CD4-positive, alpha-beta T cell treated with Interleukin-12 subunit alpha and Interleukin-12 subunit beta, for 1 hour (primary cell): ENCODE measurements around the gene KRT33B.
"Not testable (repeated sequence)": the region's sequence is repeated elsewhere in the genome, so short reads cannot be mapped to it uniquely, and the experiment has no call there.

ENCODE experiments used
- DNase-seq: peaks from one replicate; pipeline ENCODE4 v3.0.0-alpha.2; 2020

The KRT33B gene

DNA sequence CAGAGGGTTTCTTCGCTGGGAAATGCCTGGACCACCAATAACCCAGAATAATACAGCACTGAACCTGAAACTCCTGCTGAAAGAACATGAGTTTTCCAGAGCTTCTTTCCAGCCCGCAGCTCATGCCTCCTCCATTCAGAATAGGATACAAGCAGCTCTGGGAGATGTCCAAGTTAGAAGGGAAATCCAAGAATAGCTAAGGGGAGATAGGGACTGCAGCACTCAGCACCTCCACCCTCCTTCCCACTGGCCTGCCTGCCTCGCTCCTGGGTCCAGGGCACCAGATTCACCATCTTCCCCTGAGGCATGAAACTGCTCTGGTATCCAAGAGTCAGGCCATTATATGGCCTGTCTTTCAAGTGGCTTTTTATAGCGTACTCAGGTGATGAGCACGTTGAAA is 23.7 kb upstream of the KRT33B start:
- DNase-seq = no peak

DNA sequence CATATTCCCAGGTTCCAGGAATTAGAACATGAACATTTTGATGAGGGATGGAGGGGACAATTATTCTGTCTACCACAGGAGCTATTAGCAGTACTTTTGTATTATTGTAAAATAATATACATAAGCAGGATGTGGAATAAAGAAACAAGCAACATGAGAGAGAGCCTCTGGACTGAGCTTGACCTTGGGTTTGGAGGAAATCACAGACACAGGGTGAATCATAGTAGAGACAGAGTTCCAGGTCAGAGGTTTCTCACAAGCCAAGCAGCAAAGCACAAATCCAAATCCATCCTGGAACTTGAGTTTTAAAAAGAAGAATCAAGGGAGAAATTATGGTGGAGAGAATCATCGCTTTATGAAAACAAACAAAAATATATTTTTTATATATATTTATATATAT is 22.7 kb upstream of the KRT33B start:
- no peak for DNase-seq

DNA sequence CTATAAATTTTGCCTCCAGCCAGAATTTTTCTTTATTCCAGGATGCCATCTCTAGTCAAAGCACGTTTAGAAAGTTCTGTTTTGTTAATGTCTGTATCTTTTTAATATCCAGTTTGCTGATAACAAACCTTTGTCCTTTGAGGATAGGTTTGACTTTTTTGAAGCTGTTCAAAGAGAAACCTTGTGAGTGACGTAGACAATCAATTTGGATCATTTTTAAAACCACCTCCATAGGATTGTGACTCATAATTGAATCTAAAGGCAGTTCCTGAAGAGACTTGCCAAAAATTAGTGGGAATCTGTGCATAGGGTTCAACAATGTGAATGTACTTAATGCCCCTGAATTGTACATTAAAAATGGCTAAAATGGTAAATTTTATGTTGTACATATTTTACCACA is 21.9 kb upstream of the KRT33B start:
- no peak for DNase-seq

DNA sequence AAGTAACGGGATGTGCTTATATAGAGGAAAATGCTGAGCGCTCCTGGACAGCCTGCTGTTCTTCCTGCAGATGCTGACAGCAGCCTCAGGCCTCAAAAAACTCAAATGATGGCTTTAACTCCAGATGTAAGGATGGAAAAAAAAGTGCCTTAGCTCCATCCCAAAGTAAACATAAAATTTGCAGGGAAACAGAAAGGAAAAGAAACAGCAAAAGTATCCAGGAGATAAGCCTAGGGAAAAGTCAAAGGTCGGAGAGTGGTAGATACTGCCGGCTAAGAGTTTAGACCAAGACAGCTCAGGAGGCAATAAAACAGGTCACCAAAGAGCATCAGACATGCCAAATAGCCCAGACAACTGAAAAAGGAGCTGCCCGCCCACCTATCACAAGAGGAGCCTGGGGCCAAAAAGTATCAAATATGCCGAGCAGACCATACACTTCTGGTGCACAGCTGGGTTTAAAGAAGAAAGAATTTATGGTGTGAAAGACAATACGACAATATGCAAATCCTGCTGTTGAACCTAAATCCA is 20.9 kb upstream of the KRT33B start:
- no peak for DNase-seq

DNA sequence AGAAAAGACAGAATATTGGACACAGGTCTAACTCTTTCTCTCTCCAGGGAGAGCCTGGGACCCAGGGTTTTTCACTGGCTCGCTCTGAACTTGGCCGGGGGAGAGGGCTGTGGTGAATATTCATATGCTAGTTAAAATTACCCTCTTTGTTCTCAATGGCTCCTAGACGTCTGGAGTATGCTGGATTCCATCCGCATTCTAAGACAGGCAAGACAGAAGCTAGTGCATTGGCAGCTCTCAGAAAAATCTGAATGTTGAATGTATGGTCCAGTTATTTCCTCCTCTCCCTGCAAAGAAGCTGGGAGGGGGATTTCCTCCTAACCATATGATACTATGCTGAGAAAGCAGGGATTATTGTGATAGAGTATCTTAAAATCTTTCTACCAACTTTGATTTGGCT is 18.1 kb upstream of the KRT33B start:
- no peak for DNase-seq

- no peak for DNase-seq
These were observed 16.6 kb upstream of the KRT33B start for GRCh38 chr17:41386227-41386626.

DNA sequence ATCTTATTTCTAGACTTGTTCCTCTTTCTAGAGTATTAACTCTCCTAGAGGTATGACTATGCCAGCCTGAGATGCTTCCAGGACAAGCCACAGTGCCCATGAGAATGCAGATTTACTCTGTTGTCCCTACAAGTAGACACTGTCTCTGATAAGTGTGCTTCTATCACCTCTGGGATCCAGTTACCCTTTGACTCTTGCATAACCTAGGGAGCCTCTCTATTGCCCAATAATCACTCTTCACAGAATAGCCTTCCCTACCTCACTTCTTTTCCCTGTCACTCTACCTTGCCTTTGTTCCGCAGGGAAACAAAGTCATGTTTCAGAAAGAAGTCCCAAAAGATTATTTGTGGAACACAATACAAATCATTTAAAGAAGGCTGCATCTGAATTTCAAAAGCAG is 14.1 kb upstream of the KRT33B start:
- no peak for DNase-seq

- DNase-seq = no peak
These were observed 12.8 kb upstream of the KRT33B start for GRCh38 chr17:41382394-41382793.

DNA sequence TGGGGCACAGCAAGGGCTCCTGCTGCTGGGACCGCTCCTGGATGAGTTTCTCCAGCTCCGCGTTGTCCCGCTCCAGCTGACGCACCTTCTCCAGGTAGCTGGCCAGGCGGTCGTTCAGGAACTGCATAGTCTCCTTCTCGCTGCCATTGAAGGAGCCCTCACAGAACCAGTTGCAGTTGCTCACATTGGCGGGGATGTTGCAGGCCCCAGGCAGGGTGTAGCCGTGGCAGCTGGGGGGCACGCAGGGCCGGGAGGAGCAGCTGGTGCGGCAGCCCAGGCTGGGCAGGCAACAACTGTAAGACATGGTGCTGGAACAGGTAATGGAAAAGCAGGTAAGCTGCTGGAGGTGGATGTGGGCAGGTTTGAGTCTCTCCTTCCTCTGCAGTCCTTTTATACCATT is 12.3 kb upstream of the KRT33B start, which contains the start of gene KRT34:
Gene KRT34 (minus strand): TSS at position 364 of the 400 bp plus-strand sequence. CDS start 60 bp downstream, at position 304.
- DNase-seq = not testable (repeated sequence)

DNA sequence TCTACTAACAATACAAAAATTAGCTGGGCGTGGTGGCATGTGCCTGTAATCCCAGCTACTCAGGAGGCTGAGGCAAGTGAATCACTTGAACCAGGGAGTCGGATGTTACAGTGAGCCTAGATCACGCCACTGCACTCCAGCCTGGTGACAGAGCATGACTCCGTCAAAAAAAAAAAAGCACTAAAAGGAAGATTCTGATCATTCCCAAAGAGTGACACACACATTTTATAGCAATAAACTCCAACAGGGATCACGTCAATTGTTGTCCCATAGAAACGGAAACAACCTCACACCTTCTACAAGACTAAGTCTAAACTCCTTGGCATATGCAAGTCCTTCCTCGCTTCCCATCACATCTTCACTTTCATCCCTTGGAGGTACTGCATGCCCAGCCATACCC is 10.5 kb upstream of the KRT33B start:
- DNase-seq = not testable (repeated sequence)

GRCh38 chr17:41377546-41377945 is 7.9 kb upstream of the KRT33B start:
- no peak for DNase-seq

DNA sequence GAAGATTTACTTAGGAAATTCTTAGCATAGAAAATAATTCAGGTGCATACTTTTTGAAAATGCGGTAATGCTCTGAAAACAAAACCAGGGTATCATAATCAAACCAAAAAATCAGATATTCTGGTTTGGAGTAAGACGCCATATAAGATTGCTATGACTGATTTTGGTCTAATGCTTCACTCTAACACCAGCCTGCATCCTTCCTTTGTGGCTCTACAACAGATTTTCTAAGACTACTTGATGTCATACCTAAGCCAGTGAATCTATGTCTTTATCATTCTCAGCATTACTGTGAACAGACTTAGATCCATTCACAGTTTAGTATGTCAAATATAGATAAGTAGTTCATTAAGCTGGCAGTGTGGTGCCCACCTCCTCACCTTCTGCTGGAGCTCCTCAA is 590 bp downstream of the KRT33B start:
- DNase-seq = no peak

- no peak for DNase-seq
These were observed 2.1 kb downstream of the KRT33B start for GRCh38 chr17:41367426-41368075.

DNA sequence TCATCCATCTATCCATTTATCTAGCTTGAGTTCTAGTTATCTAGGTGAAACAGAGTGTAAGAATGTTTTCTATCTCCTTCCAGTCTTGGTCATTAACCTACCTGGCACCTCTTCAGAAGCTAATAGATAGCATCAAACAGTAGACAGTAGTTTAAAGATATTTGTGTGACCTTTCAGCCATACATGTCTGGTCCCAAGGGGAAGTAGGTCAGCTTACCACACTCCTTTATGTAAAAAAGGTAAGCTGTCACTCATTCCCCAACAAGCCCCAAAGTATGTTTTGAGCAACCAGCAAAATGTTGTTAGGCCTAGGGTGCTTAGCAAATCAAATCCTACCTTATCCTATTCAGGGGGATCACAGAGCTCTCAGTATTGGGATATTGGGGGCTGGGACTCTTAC is 3.5 kb downstream of the KRT33B start:
- DNase-seq = no peak

DNA sequence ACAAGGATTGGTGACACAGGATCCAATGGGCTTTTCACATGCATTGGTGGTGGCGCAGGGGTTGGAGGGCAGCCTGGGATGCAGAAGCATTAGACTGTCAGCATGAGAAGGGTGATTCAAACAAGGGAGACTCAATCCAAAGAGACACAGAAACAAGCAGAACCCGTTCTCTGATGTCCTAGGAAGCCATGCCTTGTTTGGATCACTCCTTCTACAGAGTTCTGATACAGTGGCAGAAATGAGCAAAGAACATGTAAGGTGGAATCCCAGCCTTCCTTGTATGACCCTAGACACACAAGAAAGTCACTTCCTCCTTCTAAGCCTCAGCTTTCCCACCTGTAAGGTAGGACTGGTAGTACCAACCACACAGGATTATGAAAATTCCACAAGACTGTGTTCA is 5.7 kb downstream of the KRT33B start:
- no peak for DNase-seq

- no peak for DNase-seq
These were observed 9.2 kb downstream of the KRT33B start for GRCh38 chr17:41360296-41360995.

DNA sequence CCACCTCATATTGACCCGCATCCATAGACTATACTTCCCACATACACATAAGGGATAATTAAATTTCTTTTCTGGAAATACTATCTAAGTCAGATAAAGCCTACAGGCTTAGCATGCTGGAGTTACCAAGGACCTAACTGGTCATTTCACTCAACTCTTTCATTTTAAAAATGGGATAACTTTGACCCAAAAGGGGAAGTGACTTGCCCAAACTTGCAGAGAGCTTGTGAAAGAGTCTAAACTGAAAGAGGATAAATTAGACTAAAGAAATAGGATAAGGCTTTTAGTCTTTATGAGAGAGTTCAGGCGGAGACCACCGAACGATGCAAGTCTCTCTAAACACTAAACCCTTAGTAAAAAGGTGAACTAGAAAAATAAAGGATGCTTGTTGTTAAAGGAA is 15.1 kb downstream of the KRT33B start:
- DNase-seq = no peak

- DNase-seq = no peak
These were observed 16.8 kb downstream of the KRT33B start for GRCh38 chr17:41352597-41353366.

GRCh38 chr17:41351177-41351576 is 18.4 kb downstream of the KRT33B start:
- no peak for DNase-seq

GRCh38 chr17:41350381-41350878 is 19.2 kb downstream of the KRT33B start, which contains the start of gene KRT33A:
Gene KRT33A (minus strand): TSS chr17:41350828. CDS start chr17:41350767, 61 bp downstream.
- not testable (repeated sequence) for DNase-seq

DNA sequence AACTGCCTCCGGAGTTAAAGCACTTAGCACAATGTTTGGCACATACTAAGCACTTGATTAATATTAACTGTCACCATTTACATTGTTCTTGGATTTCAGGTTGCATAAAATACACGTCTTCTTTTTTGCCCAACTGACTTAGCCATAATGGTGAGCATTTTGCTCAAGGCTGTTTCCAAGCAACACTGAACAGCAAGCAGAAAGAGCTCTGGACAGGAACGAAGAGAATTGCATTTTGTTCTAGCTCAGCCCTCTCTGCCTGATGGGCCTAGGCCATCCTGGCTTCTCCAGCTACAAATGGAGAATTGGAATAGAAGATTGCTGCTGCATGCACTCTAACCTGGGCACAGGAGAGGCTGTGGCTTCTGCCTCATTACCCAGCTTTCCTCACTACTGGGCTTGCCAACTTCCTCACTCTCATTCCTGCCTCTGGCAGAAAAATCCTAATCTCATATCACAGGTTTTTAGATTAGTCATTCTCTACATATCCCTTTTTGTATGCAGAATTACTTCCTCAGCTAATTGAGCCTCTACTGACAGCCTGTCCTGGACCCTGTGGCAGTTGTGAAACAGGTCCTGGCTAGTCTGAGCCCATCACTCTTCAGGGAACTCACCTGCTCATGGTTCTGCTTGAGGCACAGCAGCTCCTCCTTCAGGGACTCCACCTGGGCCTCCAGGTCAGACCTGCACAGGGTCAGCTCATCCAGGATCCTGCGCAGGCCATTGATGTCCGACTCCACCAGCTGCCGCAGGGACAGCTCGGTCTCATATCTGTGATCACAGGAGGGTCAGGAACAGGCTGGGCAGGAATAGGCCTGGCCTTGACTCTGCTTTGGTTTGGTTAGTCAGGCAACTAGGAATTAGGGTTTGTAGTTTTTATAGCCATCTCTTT is 21.5 kb downstream of the KRT33B start:
- DNase-seq = no peak

DNA sequence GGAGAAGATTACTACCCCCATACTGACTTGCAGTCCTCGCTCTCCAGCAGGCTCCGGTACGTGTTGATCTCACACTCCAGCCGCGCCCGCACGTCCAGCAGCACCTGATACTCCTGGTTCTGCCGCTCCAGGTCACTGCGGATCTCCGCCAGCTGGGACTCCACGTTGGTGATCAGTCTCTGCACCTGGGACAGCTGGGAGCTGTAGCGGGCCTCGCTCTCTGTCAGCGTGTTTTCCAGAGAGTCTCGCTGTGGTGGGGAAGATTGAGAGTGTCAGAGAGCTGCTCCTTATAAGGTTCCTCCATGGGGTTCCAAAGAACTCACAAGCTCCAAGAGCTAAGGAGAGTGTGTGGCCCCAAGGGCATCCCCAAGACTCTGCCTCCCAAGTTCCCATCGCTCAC is 23.2 kb downstream of the KRT33B start:
- DNase-seq = not testable (repeated sequence)
